ENCODE results near the gene RPL6. TPM values are rescaled to one million over a fixed set of nuclear protein-coding genes. Genes with fewer than 3 reads are reported as not detected.
A peak's percentile ranks its signal among the peaks of the same experiment; 100 is the strongest.

RPL6 gene
- total and polyA plus RNA-seq, 10 of the 15 experiments (the other 5 are each of a cell fraction or from before 2014, with no cell fraction given), result 801 to 3,690 (median 2,265) TPM

DNA sequence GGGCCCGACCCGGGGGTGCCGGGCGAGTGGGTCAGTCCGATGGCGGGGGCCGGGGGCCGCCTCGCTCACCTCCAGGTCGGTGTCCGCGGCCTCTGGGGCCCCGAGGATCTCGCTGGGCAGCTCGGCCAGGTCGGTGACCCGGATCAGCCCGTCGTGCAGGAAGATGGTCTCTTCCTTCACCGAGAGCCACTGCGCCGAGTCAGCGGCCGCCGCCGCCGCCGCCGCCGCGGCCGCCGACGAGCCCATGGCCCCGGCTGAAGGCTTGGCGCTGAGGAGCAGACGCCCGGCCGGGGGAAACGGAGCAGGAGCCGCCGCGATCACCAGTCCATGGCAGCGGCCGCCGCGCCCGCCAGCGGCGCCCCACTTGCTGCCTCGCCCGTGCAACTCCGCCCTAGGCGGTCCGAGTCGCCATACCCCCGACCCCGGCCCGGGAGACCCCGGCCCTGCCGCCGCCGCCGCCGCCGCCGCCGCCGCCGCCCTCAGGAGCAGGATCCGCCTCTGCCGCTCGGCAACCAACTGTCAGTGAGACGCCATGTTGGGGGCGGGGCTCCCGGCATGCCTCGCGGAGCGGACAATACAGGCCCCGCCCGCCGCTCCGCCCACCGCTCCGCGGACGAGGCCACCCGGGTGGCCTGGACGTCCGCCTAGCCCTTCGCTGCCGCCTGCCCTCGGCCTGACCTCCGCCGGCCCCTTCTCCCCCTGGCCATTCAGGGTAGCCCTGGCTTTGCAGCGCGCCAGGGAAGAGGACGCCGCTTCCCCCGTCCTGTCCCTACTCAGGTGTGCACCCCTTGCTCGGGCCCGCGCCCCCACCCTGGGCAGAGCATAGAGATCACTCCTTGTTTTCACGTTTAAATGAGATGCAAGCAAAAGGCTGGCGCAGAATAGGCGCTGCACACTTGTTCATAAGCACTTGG lies 27.3 kb downstream of the RPL6 start, which contains the start of gene HECTD4 (continued):
- TF ChIP-seq ETV6 (conservative IDR thresholded peaks at IDR 0.05 in 1 of 2, IDR thresholded peaks at IDR 0.05 in 1 of 2; ENCODE audit: borderline replicate concordance in 1 of 2, low read depth in 1 of 2), result no peak
- TF ChIP-seq NR2F1 (conservative IDR thresholded peaks at IDR 0.05), result peak; percentile 89
- no peak for TF ChIP-seq ZNF384 (IDR thresholded peaks at IDR 0.05; ENCODE audit: borderline replicate concordance, low read depth, low read length)
- TF ChIP-seq, protein P1, sequence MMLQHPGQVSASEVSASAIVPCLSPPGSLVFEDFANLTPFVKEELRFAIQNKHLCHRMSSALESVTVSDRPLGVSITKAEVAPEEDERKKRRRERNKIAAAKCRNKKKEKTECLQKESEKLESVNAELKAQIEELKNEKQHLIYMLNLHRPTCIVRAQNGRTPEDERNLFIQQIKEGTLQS (IDR thresholded peaks at IDR 0.05; ENCODE audit: borderline replicate concordance, extremely low read depth, low read depth, low read length), result no peak
- no peak for TF ChIP-seq NFXL1 (IDR thresholded peaks at IDR 0.05; ENCODE audit: borderline replicate concordance)
- no peak for TF ChIP-seq KDM1A (IDR thresholded peaks at IDR 0.05; ENCODE audit: borderline replicate concordance)
- no peak for TF ChIP-seq ZSCAN29 (IDR thresholded peaks at IDR 0.05)
- TF ChIP-seq, protein P2, sequence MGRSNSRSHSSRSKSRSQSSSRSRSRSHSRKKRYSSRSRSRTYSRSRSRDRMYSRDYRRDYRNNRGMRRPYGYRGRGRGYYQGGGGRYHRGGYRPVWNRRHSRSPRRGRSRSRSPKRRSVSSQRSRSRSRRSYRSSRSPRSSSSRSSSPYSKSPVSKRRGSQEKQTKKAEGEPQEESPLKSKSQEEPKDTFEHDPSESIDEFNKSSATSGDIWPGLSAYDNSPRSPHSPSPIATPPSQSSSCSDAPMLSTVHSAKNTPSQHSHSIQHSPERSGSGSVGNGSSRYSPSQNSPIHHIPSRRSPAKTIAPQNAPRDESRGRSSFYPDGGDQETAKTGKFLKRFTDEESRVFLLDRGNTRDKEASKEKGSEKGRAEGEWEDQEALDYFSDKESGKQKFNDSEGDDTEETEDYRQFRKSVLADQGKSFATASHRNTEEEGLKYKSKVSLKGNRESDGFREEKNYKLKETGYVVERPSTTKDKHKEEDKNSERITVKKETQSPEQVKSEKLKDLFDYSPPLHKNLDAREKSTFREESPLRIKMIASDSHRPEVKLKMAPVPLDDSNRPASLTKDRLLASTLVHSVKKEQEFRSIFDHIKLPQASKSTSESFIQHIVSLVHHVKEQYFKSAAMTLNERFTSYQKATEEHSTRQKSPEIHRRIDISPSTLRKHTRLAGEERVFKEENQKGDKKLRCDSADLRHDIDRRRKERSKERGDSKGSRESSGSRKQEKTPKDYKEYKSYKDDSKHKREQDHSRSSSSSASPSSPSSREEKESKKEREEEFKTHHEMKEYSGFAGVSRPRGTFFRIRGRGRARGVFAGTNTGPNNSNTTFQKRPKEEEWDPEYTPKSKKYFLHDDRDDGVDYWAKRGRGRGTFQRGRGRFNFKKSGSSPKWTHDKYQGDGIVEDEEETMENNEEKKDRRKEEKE (IDR thresholded peaks at IDR 0.05), result no peak
- no peak; the same call in 1 of the 2 replicates for TF ChIP-seq TCF3 (IDR thresholded peaks at IDR 0.05; ENCODE audit: borderline replicate concordance, insufficient read depth, low read depth, low read length)
- TF ChIP-seq, protein P3, sequence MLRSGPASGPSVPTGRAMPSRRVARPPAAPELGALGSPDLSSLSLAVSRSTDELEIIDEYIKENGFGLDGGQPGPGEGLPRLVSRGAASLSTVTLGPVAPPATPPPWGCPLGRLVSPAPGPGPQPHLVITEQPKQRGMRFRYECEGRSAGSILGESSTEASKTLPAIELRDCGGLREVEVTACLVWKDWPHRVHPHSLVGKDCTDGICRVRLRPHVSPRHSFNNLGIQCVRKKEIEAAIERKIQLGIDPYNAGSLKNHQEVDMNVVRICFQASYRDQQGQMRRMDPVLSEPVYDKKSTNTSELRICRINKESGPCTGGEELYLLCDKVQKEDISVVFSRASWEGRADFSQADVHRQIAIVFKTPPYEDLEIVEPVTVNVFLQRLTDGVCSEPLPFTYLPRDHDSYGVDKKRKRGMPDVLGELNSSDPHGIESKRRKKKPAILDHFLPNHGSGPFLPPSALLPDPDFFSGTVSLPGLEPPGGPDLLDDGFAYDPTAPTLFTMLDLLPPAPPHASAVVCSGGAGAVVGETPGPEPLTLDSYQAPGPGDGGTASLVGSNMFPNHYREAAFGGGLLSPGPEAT (IDR thresholded peaks at IDR 0.05; ENCODE audit: low read depth), result no peak
- no peak for TF ChIP-seq POU2F2 (IDR thresholded peaks at IDR 0.05; ENCODE audit: borderline replicate concordance, low read depth, low read length)
- peak; percentile 29; the same call in 1 of the 2 replicates for TF ChIP-seq CHD1 (IDR thresholded peaks at IDR 0.05; ENCODE audit: low read depth, low read length)
- no peak; the same call in 1 of the 2 replicates for TF ChIP-seq SMAD5 (IDR thresholded peaks at IDR 0.05; ENCODE audit: low read depth)
- TF ChIP-seq KLF5 (IDR thresholded peaks at IDR 0.05; ENCODE audit: partially characterized antibody), result no peak
- no peak for TF ChIP-seq ZNF274 (IDR thresholded peaks at IDR 0.05; ENCODE audit: insufficient read depth, insufficient read length)
- no peak for TF ChIP-seq PML (IDR thresholded peaks at IDR 0.05; ENCODE audit: low read length)
- TF ChIP-seq, protein P4, sequence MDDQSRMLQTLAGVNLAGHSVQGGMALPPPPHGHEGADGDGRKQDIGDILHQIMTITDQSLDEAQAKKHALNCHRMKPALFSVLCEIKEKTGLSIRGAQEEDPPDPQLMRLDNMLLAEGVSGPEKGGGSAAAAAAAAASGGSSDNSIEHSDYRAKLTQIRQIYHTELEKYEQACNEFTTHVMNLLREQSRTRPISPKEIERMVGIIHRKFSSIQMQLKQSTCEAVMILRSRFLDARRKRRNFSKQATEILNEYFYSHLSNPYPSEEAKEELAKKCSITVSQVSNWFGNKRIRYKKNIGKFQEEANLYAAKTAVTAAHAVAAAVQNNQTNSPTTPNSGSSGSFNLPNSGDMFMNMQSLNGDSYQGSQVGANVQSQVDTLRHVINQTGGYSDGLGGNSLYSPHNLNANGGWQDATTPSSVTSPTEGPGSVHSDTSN (IDR thresholded peaks at IDR 0.05; ENCODE audit: insufficient replicate concordance, low read depth, low read length), result no peak
- TF ChIP-seq, protein P5, sequence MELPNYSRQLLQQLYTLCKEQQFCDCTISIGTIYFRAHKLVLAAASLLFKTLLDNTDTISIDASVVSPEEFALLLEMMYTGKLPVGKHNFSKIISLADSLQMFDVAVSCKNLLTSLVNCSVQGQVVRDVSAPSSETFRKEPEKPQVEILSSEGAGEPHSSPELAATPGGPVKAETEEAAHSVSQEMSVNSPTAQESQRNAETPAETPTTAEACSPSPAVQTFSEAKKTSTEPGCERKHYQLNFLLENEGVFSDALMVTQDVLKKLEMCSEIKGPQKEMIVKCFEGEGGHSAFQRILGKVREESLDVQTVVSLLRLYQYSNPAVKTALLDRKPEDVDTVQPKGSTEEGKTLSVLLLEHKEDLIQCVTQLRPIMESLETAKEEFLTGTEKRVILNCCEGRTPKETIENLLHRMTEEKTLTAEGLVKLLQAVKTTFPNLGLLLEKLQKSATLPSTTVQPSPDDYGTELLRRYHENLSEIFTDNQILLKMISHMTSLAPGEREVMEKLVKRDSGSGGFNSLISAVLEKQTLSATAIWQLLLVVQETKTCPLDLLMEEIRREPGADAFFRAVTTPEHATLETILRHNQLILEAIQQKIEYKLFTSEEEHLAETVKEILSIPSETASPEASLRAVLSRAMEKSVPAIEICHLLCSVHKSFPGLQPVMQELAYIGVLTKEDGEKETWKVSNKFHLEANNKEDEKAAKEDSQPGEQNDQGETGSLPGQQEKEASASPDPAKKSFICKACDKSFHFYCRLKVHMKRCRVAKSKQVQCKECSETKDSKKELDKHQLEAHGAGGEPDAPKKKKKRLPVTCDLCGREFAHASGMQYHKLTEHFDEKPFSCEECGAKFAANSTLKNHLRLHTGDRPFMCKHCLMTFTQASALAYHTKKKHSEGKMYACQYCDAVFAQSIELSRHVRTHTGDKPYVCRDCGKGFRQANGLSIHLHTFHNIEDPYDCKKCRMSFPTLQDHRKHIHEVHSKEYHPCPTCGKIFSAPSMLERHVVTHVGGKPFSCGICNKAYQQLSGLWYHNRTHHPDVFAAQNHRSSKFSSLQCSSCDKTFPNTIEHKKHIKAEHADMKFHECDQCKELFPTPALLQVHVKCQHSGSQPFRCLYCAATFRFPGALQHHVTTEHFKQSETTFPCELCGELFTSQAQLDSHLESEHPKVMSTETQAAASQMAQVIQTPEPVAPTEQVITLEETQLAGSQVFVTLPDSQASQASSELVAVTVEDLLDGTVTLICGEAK (IDR thresholded peaks at IDR 0.05; ENCODE audit: borderline replicate concordance), result no peak

Data from GM12878 (cell line).